Suprapubic skin (tissue), 4 donors: ENCODE results near the gene ATP6V1G1. TPM values are rescaled to one million over a fixed set of nuclear protein-coding genes. Genes with fewer than 3 reads are reported as not detected.

ENCODE experiments used
- DNase-seq, 2 donors: peaks; one replicate each; pipeline ENCODE4 v3.0.0-alpha.2; 2019; ENCODE audit warnings: low spot score in 2 of 2
- H3K27ac ChIP-seq: fragments of 200-600 bp; sonication (generic); one replicate; pipeline ENCODE4 v1.5.1; 2019
- H3K27me3 ChIP-seq: fragments of 200-600 bp; sonication (generic); one replicate; pipeline ENCODE4 v1.5.1; 2019
- H3K36me3 ChIP-seq: fragments of 200-600 bp; sonication (generic); one replicate; pipeline ENCODE4 v1.5.1; 2019
- H3K4me1 ChIP-seq: fragments of 200-600 bp; sonication (generic); one replicate; pipeline ENCODE4 v1.5.1; 2019
- H3K4me3 ChIP-seq: fragments of 200-600 bp; sonication (generic); one replicate; pipeline ENCODE4 v1.5.1; 2019; ENCODE audit warnings: mild to moderate bottlenecking
- H3K9me3 ChIP-seq: fragments of 200-600 bp; sonication (generic); one replicate; pipeline ENCODE4 v1.5.1; 2019
- CTCF ChIP-seq, 2 donors: fragments of 200-600 bp in 1 of 2; fragments of 450-650 bp in 1 of 2; sonication (generic) in 1 of 2; IDR thresholded peaks; one replicate each; pipeline ENCODE4 v1.5.1; 2016 to 2019; ENCODE audit warnings: antibody characterized with exemption in 2 of 2, mild to moderate bottlenecking in 1 of 2, moderate library complexity in 1 of 2
- EP300 ChIP-seq: sonication (generic); formaldehyde crosslinking; IDR thresholded peaks from one replicate; pipeline ENCODE4 v1.6.1; 2017; ENCODE audit warnings: antibody characterized with exemption
- POLR2A ChIP-seq, 2 donors: fragments of 450-650 bp; IDR thresholded peaks; one replicate each; pipeline ENCODE4 v1.6.1; 2017; ENCODE audit warnings: antibody characterized with exemption in 2 of 2, mild to moderate bottlenecking in 2 of 2, moderate library complexity in 2 of 2
- POLR2AphosphoS5 ChIP-seq, 3 donors: sonication (generic); formaldehyde crosslinking; IDR thresholded peaks; one replicate each; pipeline ENCODE4 v1.6.1; 2017; ENCODE audit warnings: antibody characterized with exemption in 3 of 3
- WGBS: methylation state at CpG from one replicate; pipeline ENCODE4 v1.1.5; 2018; 5-methylcytosine and 5-hydroxymethylcytosine counted together
- total RNA-seq, 4 donors: library from RNA; depleted of rRNA; stranded (reverse); fragments of >200 nt; gene quantifications; one replicate each; pipeline ENCODE4 v1.1.0, GENCODE V29; 2016

Gene ATP6V1G1
- total RNA-seq, 4 donors from 2014 or later: 181 to 234 (median 209) TPM

GRCh38 chr9:114603248-114603647, 15.7 kb downstream of the ATP6V1G1 start:
- DNase-seq: no peak
- 86% methylated on average over 4 of the region's 4 CpGs for WGBS
- H3K27ac ChIP-seq: no peak overlapping the region

GRCh38 chr9:114604989-114605388, 17.4 kb downstream of the ATP6V1G1 start:
- no peak overlapping the region for H3K4me3 ChIP-seq
- no peaks in the 10 kb centered on the region for H3K4me1 ChIP-seq
- peaks cover 8% of the 10 kb centered on the region for H3K9me3 ChIP-seq
- no peaks in the 10 kb centered on the region for H3K27me3 ChIP-seq
- no peak for TF ChIP-seq CTCF (IDR thresholded peaks at IDR 0.05)
- no peak for TF ChIP-seq POLR2A (IDR thresholded peaks at IDR 0.05)
- no peak for TF ChIP-seq EP300
- TF ChIP-seq POLR2AphosphoS5 (IDR thresholded peaks at IDR 0.05): no peak
- no peak for DNase-seq
- peaks cover 14% of the 10 kb centered on the region for H3K36me3 ChIP-seq
- no peak overlapping the region for H3K27ac ChIP-seq
- 98% methylated on average over 3 of the region's 3 CpGs for WGBS

More at GRCh38 chr9:114603248-114603647, 15.7 kb downstream of the ATP6V1G1 start:
- Histone ChIP-seq H3K4me3 (no peak overlapping the region), H3K36me3 (peaks cover 32% of the 10 kb centered on the region), H3K4me1 (no peaks in the 10 kb centered on the region), H3K27me3 (no peaks in the 10 kb centered on the region), H3K9me3 (peaks cover 8% of the 10 kb centered on the region)
- TF ChIP-seq POLR2AphosphoS5 (IDR thresholded peaks at IDR 0.05) (no peak), CTCF (IDR thresholded peaks at IDR 0.05) (no peak), POLR2A (IDR thresholded peaks at IDR 0.05) (no peak), EP300 (no peak)

GRCh38 chr9:114606068-114606467, 18.5 kb downstream of the ATP6V1G1 start:
- H3K27ac ChIP-seq: no peak overlapping the region
- 66% methylated on average over 6 of the region's 7 CpGs for WGBS
- no peak overlapping the region for H3K4me3 ChIP-seq
- TF ChIP-seq EP300 (no peak), POLR2A (IDR thresholded peaks at IDR 0.05) (no peak), CTCF (IDR thresholded peaks at IDR 0.05) (no peak), POLR2AphosphoS5 (IDR thresholded peaks at IDR 0.05) (no peak)
- H3K36me3 ChIP-seq: peaks cover 4% of the 10 kb centered on the region
- peaks cover 8% of the 10 kb centered on the region for H3K9me3 ChIP-seq
- no peak for DNase-seq
- H3K4me1 ChIP-seq: peaks cover 6% of the 10 kb centered on the region
- no peaks in the 10 kb centered on the region for H3K27me3 ChIP-seq

- Histone ChIP-seq H3K4me3 (no peak overlapping the region), H3K4me1 (peaks cover 8% of the 10 kb centered on the region), H3K9me3 (peaks cover 6% of the 10 kb centered on the region), H3K27ac (no peak overlapping the region), H3K27me3 (no peaks in the 10 kb centered on the region), H3K36me3 (peaks cover 3% of the 10 kb centered on the region)
- no peak for DNase-seq
- TF ChIP-seq POLR2AphosphoS5 (IDR thresholded peaks at IDR 0.05) (no peak), EP300 (no peak), CTCF (IDR thresholded peaks at IDR 0.05) (no peak), POLR2A (IDR thresholded peaks at IDR 0.05) (no peak)
These were observed 19.1 kb downstream of the ATP6V1G1 start for GRCh38 chr9:114606597-114607207.

GRCh38 chr9:114607671-114608524, 20.3 kb downstream of the ATP6V1G1 start:
- DNase-seq: no peak
- Histone ChIP-seq H3K36me3 (no peaks in the 10 kb centered on the region), H3K27ac (no peak overlapping the region), H3K9me3 (no peaks in the 10 kb centered on the region), H3K4me3 (no peak overlapping the region), H3K4me1 (peaks cover 20% of the 10 kb centered on the region), H3K27me3 (no peaks in the 10 kb centered on the region)
- 85% methylated on average over 6 of the region's 6 CpGs for WGBS
- TF ChIP-seq POLR2A (IDR thresholded peaks at IDR 0.05): no peak
- no peak for TF ChIP-seq EP300
- TF ChIP-seq CTCF (IDR thresholded peaks at IDR 0.05): no peak
- TF ChIP-seq POLR2AphosphoS5 (IDR thresholded peaks at IDR 0.05): no peak
